OCI-LY1 (cell line): ENCODE data around the gene KBTBD2.
"Not testable (repeated sequence)": the region's sequence is repeated elsewhere in the genome, so short reads cannot be mapped to it uniquely, and the experiment has no call there.

Experiments used
- H2AFZ ChIP-seq: fragments of 200-600 bp; sonication (generic), shearing (Covaris generic); 2 replicates; pipeline ENCODE4 v1.6.0; 2014; ENCODE audit warnings: antibody characterized with exemption, mild to moderate bottlenecking, low read length
- H3F3A ChIP-seq: fragments of 200-600 bp; sonication (generic), shearing (Covaris generic); 2 replicates; pipeline ENCODE4 v1.6.0; 2014; ENCODE audit warnings: mild to moderate bottlenecking, antibody characterized with exemption, low read length, moderate library complexity; ENCODE audit not compliant: insufficient read depth
- H3K27ac ChIP-seq: fragments of 200-600 bp; sonication (generic); 2 replicates; pipeline ENCODE4 v1.5.1; 2014; ENCODE audit warnings: low read length, mixed run types, mild to moderate bottlenecking, low read depth; ENCODE audit not compliant: poor library complexity, severe bottlenecking
- H3K27me3 ChIP-seq: fragments of 200-600 bp; sonication (generic); 2 replicates; pipeline ENCODE4 v1.6.0; 2014; ENCODE audit warnings: antibody characterized with exemption, mild to moderate bottlenecking, low read length, moderate library complexity; ENCODE audit not compliant: insufficient read depth
- H3K36me3 ChIP-seq: fragments of 200-600 bp; sonication (generic); 2 replicates; pipeline ENCODE4 v1.6.1; 2014; ENCODE audit warnings: mild to moderate bottlenecking, antibody characterized with exemption, low read length, moderate library complexity, mixed read lengths; ENCODE audit not compliant: insufficient read depth
- H3K4me1 ChIP-seq: fragments of 200-600 bp; sonication (generic); 2 replicates; pipeline ENCODE4 v1.5.1; 2014; ENCODE audit warnings: mild to moderate bottlenecking, low read length, moderate library complexity; ENCODE audit not compliant: insufficient read depth, severe bottlenecking
- H3K4me2 ChIP-seq: fragments of 200-600 bp; sonication (generic), shearing (Covaris generic); 2 replicates; pipeline ENCODE4 v1.6.1; 2014; ENCODE audit warnings: low read length
- H3K4me3 ChIP-seq: fragments of 200-600 bp; sonication (generic); 2 replicates; pipeline ENCODE4 v1.5.1; 2014; ENCODE audit warnings: low read length, low read depth, mild to moderate bottlenecking, mixed read lengths; ENCODE audit not compliant: poor library complexity, severe bottlenecking
- H3K79me2 ChIP-seq: fragments of 200-600 bp; shearing (Covaris generic); 2 replicates; pipeline ENCODE4 v1.6.1; 2016; ENCODE audit warnings: mixed run types, low read length, mixed read lengths; ENCODE audit not compliant: insufficient read depth
- H3K9ac ChIP-seq: fragments of 200-600 bp; sonication (generic), shearing (Covaris generic); 2 replicates; pipeline ENCODE4 v1.6.1; 2014; ENCODE audit warnings: mild to moderate bottlenecking, low read length, mixed read lengths
- H3K9me2 ChIP-seq: fragments of 200-600 bp; sonication (generic), shearing (Covaris generic); 2 replicates; pipeline ENCODE4 v1.6.1; 2014; ENCODE audit warnings: low read depth, mild to moderate bottlenecking, low read length, mixed read lengths
- H3K9me3 ChIP-seq: fragments of 200-600 bp; shearing (Covaris generic); 2 replicates; pipeline ENCODE4 v1.6.1; 2014; ENCODE audit warnings: low read length, mixed read lengths
- H4K20me1 ChIP-seq: fragments of 200-600 bp; sonication (generic), shearing (Covaris generic); 2 replicates; pipeline ENCODE4 v1.6.0; 2016; ENCODE audit warnings: mild to moderate bottlenecking, low read length; ENCODE audit not compliant: insufficient read depth
- EZH2 ChIP-seq: fragments of 200-600 bp; sonication (generic), shearing (Covaris generic); IDR thresholded peaks from 2 replicates; pipeline ENCODE4 v1.8.0; 2017; ENCODE audit warnings: borderline replicate concordance, mixed run types, mild to moderate bottlenecking, antibody characterized with exemption, low read length, moderate library complexity, mixed read lengths
- TF ChIP-seq, protein P1 (sequence below): fragments of 200-600 bp; sonication (generic), shearing (Covaris generic); IDR thresholded peaks from 2 replicates; pipeline ENCODE4 v1.5.1; 2017; ENCODE audit warnings: mild to moderate bottlenecking, antibody characterized with exemption, low read length, moderate library complexity, mixed read lengths

KBTBD2 gene

GRCh38 chr7:32929430-32930143, 38.0 kb upstream of the KBTBD2 start:
- Histone ChIP-seq H3K27me3 (no peaks in the 10 kb centered on the region), H3K4me2 (no peak overlapping the region), H3K9ac (no peak overlapping the region), H3K27ac (no peak overlapping the region), H3K9me2 (no peaks in the 10 kb centered on the region), H3K79me2 (no peaks in the 10 kb centered on the region), H3K4me1 (no peaks in the 10 kb centered on the region), H2AFZ (no peak overlapping the region), H4K20me1 (no peaks in the 10 kb centered on the region), H3K36me3 (no peaks in the 10 kb centered on the region), H3K9me3 (no peaks in the 10 kb centered on the region), H3F3A (no peaks in the 10 kb centered on the region), H3K4me3 (no peak overlapping the region)
- TF ChIP-seq, protein P1, sequence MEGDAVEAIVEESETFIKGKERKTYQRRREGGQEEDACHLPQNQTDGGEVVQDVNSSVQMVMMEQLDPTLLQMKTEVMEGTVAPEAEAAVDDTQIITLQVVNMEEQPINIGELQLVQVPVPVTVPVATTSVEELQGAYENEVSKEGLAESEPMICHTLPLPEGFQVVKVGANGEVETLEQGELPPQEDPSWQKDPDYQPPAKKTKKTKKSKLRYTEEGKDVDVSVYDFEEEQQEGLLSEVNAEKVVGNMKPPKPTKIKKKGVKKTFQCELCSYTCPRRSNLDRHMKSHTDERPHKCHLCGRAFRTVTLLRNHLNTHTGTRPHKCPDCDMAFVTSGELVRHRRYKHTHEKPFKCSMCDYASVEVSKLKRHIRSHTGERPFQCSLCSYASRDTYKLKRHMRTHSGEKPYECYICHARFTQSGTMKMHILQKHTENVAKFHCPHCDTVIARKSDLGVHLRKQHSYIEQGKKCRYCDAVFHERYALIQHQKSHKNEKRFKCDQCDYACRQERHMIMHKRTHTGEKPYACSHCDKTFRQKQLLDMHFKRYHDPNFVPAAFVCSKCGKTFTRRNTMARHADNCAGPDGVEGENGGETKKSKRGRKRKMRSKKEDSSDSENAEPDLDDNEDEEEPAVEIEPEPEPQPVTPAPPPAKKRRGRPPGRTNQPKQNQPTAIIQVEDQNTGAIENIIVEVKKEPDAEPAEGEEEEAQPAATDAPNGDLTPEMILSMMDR: no peak
- no peak for TF ChIP-seq EZH2

GRCh38 chr7:32928785-32929298, 37.3 kb upstream of the KBTBD2 start:
- Histone ChIP-seq H3K4me1 (no peaks in the 10 kb centered on the region), H3K79me2 (no peaks in the 10 kb centered on the region), H2AFZ (no peak overlapping the region), H3K9me3 (no peaks in the 10 kb centered on the region), H3K36me3 (no peaks in the 10 kb centered on the region), H3K4me2 (no peak overlapping the region), H3K4me3 (no peak overlapping the region), H4K20me1 (no peaks in the 10 kb centered on the region), H3K27ac (no peak overlapping the region), H3K9ac (no peak overlapping the region), H3K27me3 (no peaks in the 10 kb centered on the region), H3F3A (no peaks in the 10 kb centered on the region), H3K9me2 (no peaks in the 10 kb centered on the region)
- TF ChIP-seq EZH2: no peak
- TF ChIP-seq, protein P1: no peak

GRCh38 chr7:32921896-32922295, 30.3 kb upstream of the KBTBD2 start:
- Histone ChIP-seq H3F3A (no peaks in the 10 kb centered on the region), H3K4me1 (no peaks in the 10 kb centered on the region), H3K27ac (no peak overlapping the region), H3K9me2 (no peaks in the 10 kb centered on the region), H3K9me3 (no peaks in the 10 kb centered on the region), H2AFZ (no peak overlapping the region), H3K79me2 (no peaks in the 10 kb centered on the region), H3K4me2 (no peak overlapping the region), H4K20me1 (no peaks in the 10 kb centered on the region), H3K36me3 (no peaks in the 10 kb centered on the region), H3K4me3 (no peak overlapping the region), H3K9ac (no peak overlapping the region), H3K27me3 (no peaks in the 10 kb centered on the region)
- TF ChIP-seq EZH2: no peak
- TF ChIP-seq, protein P1: no peak

DNA sequence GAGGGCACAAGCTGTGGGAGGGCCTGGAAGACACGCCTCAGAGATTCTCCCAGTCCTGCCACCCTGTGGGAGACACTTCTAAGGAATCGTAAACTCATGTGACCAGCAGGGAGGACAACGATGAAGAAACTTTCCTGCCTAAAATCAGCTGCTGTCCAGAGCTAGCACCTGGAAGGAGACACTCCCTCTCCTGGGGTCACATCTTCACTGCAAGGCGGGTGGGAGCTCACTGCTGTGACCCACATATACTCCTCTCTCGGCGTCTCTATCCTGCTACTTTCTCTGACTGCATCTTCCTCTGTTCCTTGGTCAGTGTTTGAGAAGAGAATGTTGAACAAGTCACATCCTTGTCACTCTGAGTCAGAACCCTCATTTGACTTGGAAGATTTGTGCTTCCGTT, 25.4 kb upstream of the KBTBD2 start:
- not testable (repeated sequence) for H3K4me3 ChIP-seq, H3K9ac ChIP-seq, H3K9me3 ChIP-seq, H3K4me1 ChIP-seq, H3K79me2 ChIP-seq, H3K36me3 ChIP-seq, H3K27ac ChIP-seq, H3K27me3 ChIP-seq, H4K20me1 ChIP-seq, H3F3A ChIP-seq, H2AFZ ChIP-seq, H3K9me2 ChIP-seq, H3K4me2 ChIP-seq
